ENCODE data around the gene SLC7A7. TPM values are rescaled to one million over a fixed set of nuclear protein-coding genes. Genes with fewer than 3 reads are reported as not detected.

Gene SLC7A7
- total RNA-seq, 1 experiment from 2014 or later, result 443 TPM

GRCh38 chr14:22821193-22822015, 6.2 kb upstream of the SLC7A7 start:
- Histone ChIP-seq H3K9me3 (no peaks in the 10 kb centered on the region), H3K36me3 (ENCODE audit: control insufficient read depth, insufficient read depth, low read length) (no peaks in the 10 kb centered on the region), H3K4me1 (peaks cover 70% of the 10 kb centered on the region), H3K27me3 (replicated peaks; ENCODE audit: control insufficient read depth, insufficient read depth, low read length) (no peaks in the 10 kb centered on the region), H3K4me3 (ENCODE audit: low read depth, low read length) (peak overlapping the region; percentile 39)
- Mint-ChIP-seq H3K4me1 (ENCODE audit: low read depth, unreplicated experiment) (peaks cover 45% of the 10 kb centered on the region), H3K9me3 (ENCODE audit: unreplicated experiment) (no peaks in the 10 kb centered on the region), H3K36me3 (ENCODE audit: insufficient read depth, unreplicated experiment) (peaks cover 21% of the 10 kb centered on the region), H3K27me3 (ENCODE audit: insufficient read depth, unreplicated experiment) (no peaks in the 10 kb centered on the region), H3K27ac (ENCODE audit: unreplicated experiment) (peak overlapping the region; percentile 94), H3K4me3 (ENCODE audit: unreplicated experiment) (peak overlapping the region; percentile 79)
- TF ChIP-seq CTCF (IDR thresholded peaks at IDR 0.05; ENCODE audit: insufficient read depth in 1 of 2, low read depth in 1 of 2, low read length in 1 of 2, severe bottlenecking in 1 of 2, unreplicated experiment in 1 of 2), result no peak
- peak; percentile 53 to 74 for DNase-seq
- intact Hi-C loops (cut with micrococcal nuclease; ENCODE audit: unreplicated experiment), result loop anchor here (2.0 to 5.0 kb wide), 3 partner anchors 15 to 156 kb away; partner anchors contain the start of genes MMP14 and RBM23
- TSS peak; percentile 53 for BruUV-seq (replicated peaks)
- CTCF ChIA-PET, result interaction anchor here (0.8 to 3.1 kb wide), 6 partner anchors 9 to 55 kb away, joined by 3 to 50 read pairs (median 16); partner anchors contain the start of genes LRP10, MMP14 and OXA1L
- POLR2A ChIA-PET, result interaction anchor here (0.5 to 2.3 kb wide), 11 partner anchors 9 to 232 kb away, joined by 3 to 18 read pairs (median 5); partner anchors contain the start of genes AJUBA, DAD1, MMP14 and MRPL52

GRCh38 chr14:22820731-22821130, 5.5 kb upstream of the SLC7A7 start:
- no peak for TF ChIP-seq CTCF (IDR thresholded peaks at IDR 0.05; ENCODE audit: insufficient read depth in 1 of 2, low read depth in 1 of 2, low read length in 1 of 2, severe bottlenecking in 1 of 2, unreplicated experiment in 1 of 2)
- intact Hi-C loops (cut with micrococcal nuclease; ENCODE audit: unreplicated experiment), result loop anchor here (5.0 kb wide), 2 partner anchors 97 to 157 kb away; partner anchors contain the start of gene RBM23
- Mint-ChIP-seq H3K27ac (ENCODE audit: unreplicated experiment) (peak overlapping the region; percentile 94), H3K9me3 (ENCODE audit: unreplicated experiment) (no peaks in the 10 kb centered on the region), H3K27me3 (ENCODE audit: insufficient read depth, unreplicated experiment) (no peaks in the 10 kb centered on the region), H3K4me3 (ENCODE audit: unreplicated experiment) (peak overlapping the region; percentile 79), H3K36me3 (ENCODE audit: insufficient read depth, unreplicated experiment) (peaks cover 24% of the 10 kb centered on the region), H3K4me1 (ENCODE audit: low read depth, unreplicated experiment) (peaks cover 47% of the 10 kb centered on the region)
- Histone ChIP-seq H3K4me1 (peaks cover 77% of the 10 kb centered on the region), H3K9me3 (no peaks in the 10 kb centered on the region), H3K4me3 (ENCODE audit: low read depth, low read length) (no peak overlapping the region), H3K36me3 (ENCODE audit: control insufficient read depth, insufficient read depth, low read length) (no peaks in the 10 kb centered on the region), H3K27me3 (replicated peaks; ENCODE audit: control insufficient read depth, insufficient read depth, low read length) (no peaks in the 10 kb centered on the region)
- BruUV-seq (replicated peaks), result no TSS peak
- ChIA-PET POLR2A (interaction anchor here (0.5 to 0.9 kb wide), 2 partner anchors 47 to 68 kb away, joined by 3 to 14 read pairs; no protein-coding TSS in a partner anchor), CTCF (interaction anchor here (1.0 to 3.1 kb wide), 2 partner anchors 10 to 13 kb away, joined by 3 to 28 read pairs; no protein-coding TSS in a partner anchor)
- DNase-seq, result peak; percentile 75 to 77

Data from Caco-2 (cell line).